ENCODE data around the gene LRRTM3.

Gene LRRTM3

DNA sequence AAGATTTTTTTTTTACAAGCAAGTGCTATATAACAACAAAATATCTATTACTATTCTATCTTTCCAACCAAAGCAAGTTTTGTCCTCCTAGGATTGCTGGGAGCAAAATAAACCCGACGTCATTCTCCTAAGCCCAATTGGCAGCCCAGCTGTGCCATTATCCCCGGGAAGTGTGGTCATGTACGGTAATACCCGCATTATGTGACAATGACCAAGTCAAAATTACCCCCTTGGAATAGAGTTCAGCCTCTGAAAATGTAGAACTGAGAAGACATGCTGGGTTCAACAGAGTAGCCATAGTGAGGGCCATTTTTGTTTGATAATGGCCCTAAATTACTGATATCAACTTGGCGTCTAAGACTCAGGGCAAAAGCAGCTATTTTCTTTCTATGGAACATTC lies 215.5 kb downstream of the LRRTM3 start:
- no peak for DNase-seq

DNA sequence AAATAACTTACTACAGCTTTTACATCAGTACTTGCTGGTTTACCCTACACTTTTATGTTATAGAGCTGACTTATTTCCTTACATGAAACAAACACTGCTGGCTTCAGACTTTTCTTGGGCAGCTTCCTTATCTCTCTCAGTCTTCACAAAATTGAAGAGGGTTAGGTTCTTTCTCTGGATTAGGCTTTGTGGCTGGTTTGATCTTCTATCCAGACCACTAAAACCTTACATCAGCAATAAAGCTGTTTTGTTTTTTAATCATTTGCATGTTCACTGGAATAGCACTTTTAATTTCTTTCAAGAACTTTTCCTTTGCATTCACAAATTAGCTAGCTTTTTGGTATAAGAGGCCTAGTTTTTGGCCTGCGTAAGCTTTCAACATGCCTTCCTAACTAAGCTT lies 218.7 kb downstream of the LRRTM3 start:
- DNase-seq, result no peak

Measured in amniotic stem cell (primary cell).